Epithelial cell of esophagus (primary cell): Measurements from ENCODE around the gene MTCL3.
A peak's percentile ranks its signal among the peaks of the same experiment; 100 is the strongest.

Source experiments
- DNase-seq: peaks from one replicate; pipeline ENCODE4 v3.0.0; 2010; ENCODE audit warnings: low read depth
- H3K4me3 ChIP-seq: 2 replicates; pipeline ENCODE4 v1.5.1; 2011; ENCODE audit warnings: mild to moderate bottlenecking, low read length, control low read depth
- TF ChIP-seq, protein P1 (sequence below): IDR thresholded peaks from 2 replicates; pipeline ENCODE4 v1.5.1; 2011; ENCODE audit warnings: low read depth, mild to moderate bottlenecking, low read length, control low read depth, inconsistent platforms; ENCODE audit not compliant: insufficient read depth; ENCODE audit errors: missing control alignments

Gene MTCL3

DNA sequence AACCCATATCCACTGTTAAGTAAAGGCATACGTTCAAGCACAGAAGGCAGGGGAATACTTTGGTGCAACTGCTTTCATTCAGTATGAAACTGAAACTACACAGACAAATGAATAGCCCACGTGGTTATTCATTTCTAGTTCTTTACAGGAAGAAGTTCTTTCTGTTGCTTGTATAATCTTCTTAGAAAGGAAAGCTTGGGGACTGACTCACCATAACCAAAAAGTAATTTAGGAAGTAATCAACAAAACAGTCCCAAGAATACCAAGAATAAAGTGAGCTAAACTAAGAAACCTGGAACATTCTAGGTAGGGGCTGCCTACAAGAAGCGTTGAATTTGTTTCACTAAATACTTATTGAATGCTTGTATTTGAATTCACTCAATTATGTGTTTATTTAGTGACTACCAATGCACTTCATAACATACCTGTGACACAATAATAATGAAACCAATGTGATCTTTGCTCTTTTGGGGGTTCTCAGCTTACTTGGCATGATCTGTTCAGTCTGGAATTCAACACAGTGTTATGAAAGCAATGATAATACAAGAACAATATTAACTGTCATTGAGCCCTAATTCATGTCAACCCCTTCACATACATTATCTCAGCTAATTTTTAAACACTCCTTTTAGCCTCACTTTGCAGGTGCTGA lies 34.8 kb downstream of the MTCL3 start:
- H3K4me3 ChIP-seq, result no peak overlapping the region
- TF ChIP-seq, protein P1, sequence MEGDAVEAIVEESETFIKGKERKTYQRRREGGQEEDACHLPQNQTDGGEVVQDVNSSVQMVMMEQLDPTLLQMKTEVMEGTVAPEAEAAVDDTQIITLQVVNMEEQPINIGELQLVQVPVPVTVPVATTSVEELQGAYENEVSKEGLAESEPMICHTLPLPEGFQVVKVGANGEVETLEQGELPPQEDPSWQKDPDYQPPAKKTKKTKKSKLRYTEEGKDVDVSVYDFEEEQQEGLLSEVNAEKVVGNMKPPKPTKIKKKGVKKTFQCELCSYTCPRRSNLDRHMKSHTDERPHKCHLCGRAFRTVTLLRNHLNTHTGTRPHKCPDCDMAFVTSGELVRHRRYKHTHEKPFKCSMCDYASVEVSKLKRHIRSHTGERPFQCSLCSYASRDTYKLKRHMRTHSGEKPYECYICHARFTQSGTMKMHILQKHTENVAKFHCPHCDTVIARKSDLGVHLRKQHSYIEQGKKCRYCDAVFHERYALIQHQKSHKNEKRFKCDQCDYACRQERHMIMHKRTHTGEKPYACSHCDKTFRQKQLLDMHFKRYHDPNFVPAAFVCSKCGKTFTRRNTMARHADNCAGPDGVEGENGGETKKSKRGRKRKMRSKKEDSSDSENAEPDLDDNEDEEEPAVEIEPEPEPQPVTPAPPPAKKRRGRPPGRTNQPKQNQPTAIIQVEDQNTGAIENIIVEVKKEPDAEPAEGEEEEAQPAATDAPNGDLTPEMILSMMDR, result no peak
- peak; percentile 54 for DNase-seq

DNA sequence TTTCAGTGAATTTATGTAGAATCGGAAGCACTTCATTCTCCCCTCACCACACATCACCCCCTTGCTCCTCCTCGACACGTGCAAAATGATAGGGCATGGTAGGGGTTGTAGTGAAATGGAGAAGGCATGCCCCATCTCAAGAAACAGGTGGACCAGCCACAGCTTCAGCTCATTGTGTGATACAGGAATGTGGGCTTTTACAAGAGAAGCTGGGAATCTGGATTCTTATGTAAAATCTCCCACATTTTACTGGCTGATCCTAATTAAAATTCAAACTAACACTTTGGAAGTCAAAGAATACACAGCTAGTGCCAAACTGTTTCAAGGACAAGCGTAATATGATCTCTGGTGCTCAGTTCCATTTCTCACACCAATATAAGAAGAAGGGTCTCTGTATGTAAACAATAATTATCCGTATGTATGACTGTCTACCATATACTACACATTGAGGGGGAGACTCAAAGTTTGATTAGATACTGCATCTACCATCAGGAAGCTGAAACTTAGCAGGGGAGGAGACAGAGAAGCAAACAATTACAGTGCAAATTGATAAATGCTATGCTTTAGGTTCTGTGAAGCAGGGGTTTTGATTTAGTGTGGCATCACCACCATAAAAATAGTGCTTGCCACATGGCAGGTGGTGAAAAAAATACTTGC lies 35.6 kb downstream of the MTCL3 start:
- no peak overlapping the region for H3K4me3 ChIP-seq
- TF ChIP-seq, protein P1, result no peak
- no peak for DNase-seq

DNA sequence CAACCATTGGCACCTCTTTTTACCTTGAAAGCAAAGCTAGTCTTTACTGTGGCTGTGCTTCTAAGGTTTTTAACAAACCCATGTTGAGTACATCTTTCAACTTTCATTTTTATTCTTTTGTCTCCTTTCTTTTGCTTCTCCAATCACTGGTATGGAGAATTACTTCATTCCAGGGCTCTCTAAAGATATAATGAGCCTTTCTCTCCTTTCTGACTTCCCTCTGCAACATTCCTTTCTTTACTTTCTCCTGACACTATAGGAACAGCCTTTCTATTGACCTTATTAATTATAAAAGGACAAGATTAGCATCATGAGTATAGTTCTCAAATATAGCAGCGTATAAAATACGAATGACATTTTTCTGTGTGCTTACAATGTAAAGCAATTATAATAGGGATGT lies 36.8 kb downstream of the MTCL3 start:
- H3K4me3 ChIP-seq, result no peak overlapping the region
- TF ChIP-seq, protein P1, result no peak
- DNase-seq, result no peak

DNA sequence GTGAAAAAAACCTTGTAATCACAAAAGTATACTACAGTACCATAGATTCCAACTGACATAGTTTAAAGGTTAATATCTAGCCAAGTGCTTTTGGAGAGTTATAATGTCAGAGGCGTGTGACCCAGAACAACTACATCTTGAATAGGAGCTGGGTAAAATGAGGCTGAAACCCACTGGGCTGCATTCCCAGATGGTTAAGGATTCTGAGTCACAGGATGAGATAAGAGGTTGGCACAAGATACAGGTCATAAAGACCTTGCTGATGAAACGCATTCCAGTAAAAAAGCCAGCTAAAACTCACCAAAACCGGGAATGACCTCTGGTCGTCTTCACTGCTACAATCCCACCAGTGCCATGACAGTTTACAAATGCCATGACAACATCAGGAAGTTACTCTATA lies 37.5 kb downstream of the MTCL3 start:
- DNase-seq, result peak; percentile 49
- no peak overlapping the region for H3K4me3 ChIP-seq
- TF ChIP-seq, protein P1, result no peak

DNA sequence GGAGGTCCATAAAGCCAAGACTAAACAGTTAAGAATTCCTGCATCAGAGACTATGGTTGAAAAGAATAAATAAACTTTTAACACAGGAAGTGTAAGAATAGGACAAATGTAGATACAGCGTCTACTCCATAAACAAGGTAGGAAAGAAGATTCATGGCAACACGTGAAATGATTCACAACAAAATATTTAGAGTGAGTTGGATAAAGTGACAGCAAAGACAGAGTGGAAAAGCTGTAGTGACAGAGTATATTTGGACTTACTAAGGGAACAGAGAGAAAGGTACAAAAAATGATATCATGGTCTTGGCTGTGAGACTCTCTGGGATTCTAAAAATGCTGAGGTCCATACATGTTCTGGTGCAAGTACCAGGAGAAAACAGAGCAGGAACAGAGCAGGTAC lies 38.0 kb downstream of the MTCL3 start:
- no peak overlapping the region for H3K4me3 ChIP-seq
- TF ChIP-seq, protein P1, result no peak
- DNase-seq, result no peak

DNA sequence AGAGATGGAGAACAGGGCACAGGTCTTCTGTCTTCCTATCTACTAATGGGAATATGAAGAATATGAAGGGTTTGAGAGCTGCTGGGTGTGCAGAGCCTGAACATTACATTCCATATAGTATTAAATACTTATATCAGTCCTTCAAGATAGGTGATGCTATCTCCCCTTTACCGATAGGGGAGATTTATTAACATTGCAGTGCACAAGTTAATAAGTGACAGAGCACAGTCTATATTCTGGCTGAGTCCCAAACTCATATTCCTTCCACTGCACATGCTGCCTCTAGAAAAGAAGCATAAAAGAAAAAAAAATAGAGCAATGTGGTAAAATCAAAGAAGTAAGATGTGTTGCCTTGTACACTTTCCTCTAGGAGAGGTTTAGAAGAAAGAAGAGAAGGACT lies 41.5 kb downstream of the MTCL3 start:
- DNase-seq, result no peak
- TF ChIP-seq, protein P1, result no peak
- no peak overlapping the region for H3K4me3 ChIP-seq

DNA sequence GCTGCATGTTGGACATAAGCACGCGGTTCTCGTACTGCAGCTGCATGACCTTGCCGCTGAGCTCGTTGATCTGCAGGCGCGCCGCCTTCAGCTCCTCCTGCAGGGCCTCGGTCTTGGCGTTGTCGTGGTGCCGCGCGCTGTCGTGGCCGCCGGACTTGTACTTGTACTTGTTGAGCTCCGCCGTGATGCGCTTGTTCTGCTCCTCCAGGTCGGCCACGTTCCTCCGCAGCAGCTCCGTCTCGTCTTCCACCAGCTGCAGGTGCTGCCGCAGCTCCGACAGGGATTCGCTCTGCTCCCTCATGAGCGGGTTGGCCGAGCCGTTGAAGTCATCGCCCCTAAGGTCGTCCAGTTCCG lies 43.3 kb downstream of the MTCL3 start:
- DNase-seq, result peak; percentile 8
- TF ChIP-seq, protein P1, result no peak
- no peak overlapping the region for H3K4me3 ChIP-seq
